HepG2 (cell line): Measurements from ENCODE around the gene ZFP3. TPM values are rescaled to one million over a fixed set of nuclear protein-coding genes. Genes with fewer than 3 reads are reported as not detected.

ENCODE experiments used
- AGO2 ChIP-seq: fragments of 200-400 bp; formaldehyde crosslinking; optimal IDR thresholded peaks from 2 replicates; pipeline ENCODE3; 2017; ENCODE audit warnings: mild to moderate bottlenecking, low read depth, low read length, moderate library complexity
- CEBPG ChIP-seq: IDR thresholded peaks from 2 replicates; pipeline ENCODE4 v1.6.1; 2016
- EP300 ChIP-seq, 3 experiments: sonication (generic) in 1 of 3; formaldehyde crosslinking in 1 of 3; IDR thresholded peaks; 2 replicates each; pipeline versions ENCODE4 v1.5.1 to v1.6.1; 2011 to 2020; ENCODE audit warnings: low read depth in 2 of 3, low read length in 2 of 3, borderline replicate concordance in 1 of 3, improper control_type of control experiment in 1 of 3, mild to moderate bottlenecking in 1 of 3, missing genetic modification reagents in 1 of 3, moderate library complexity in 1 of 3
- FOXA1 ChIP-seq, 2 experiments: fragments of 450-650 bp in 1 of 2; sonication (generic) in 1 of 2; formaldehyde crosslinking in 1 of 2; IDR thresholded peaks; 2 replicates each; pipeline versions ENCODE4 v1.4.0 to v1.6.1; 2016 to 2020; ENCODE audit warnings: missing genetic modification reagents in 1 of 2
- GMEB2 ChIP-seq: IDR thresholded peaks from 2 replicates; pipeline ENCODE4 v1.6.1; 2016; ENCODE audit warnings: missing biosample characterization, missing genetic modification reagents, low read depth
- KLF15 ChIP-seq: sonication (generic); formaldehyde crosslinking; IDR thresholded peaks from 2 replicates; pipeline ENCODE4 v1.8.1; 2023; ENCODE audit warnings: borderline replicate concordance, mild to moderate bottlenecking, inconsistent platforms, missing genetic modification reagents, mixed read lengths
- NRL ChIP-seq: sonication (generic); formaldehyde crosslinking; IDR thresholded peaks from 2 replicates; pipeline ENCODE4 v1.5.0; 2020; ENCODE audit warnings: missing genetic modification reagents, mild to moderate bottlenecking, moderate library complexity, borderline replicate concordance
- PBX3 ChIP-seq: sonication (generic); formaldehyde crosslinking; IDR thresholded peaks from 2 replicates; pipeline ENCODE4 v1.8.1; 2023; ENCODE audit warnings: missing genetic modification reagents, inconsistent platforms, borderline replicate concordance
- RBFOX2 ChIP-seq: fragments of 200-400 bp; formaldehyde crosslinking; IDR thresholded peaks from 2 replicates; pipeline ENCODE4 v1.6.1; 2017; ENCODE audit warnings: low read depth, mild to moderate bottlenecking, low read length
- REL ChIP-seq: sonication (generic); formaldehyde crosslinking; conservative IDR thresholded peaks from 2 replicates; pipeline ENCODE4 v1.8.0; 2022; ENCODE audit warnings: mild to moderate bottlenecking, missing genetic modification reagents, moderate library complexity
- REPIN1 ChIP-seq: sonication (generic); formaldehyde crosslinking; IDR thresholded peaks from 2 replicates; pipeline ENCODE4 v1.8.0; 2022; ENCODE audit warnings: missing genetic modification reagents, low read depth, mild to moderate bottlenecking, borderline replicate concordance
- SOX5 ChIP-seq: IDR thresholded peaks from 2 replicates; pipeline ENCODE4 v1.6.1; 2016; ENCODE audit warnings: borderline replicate concordance
- SRSF4 ChIP-seq: fragments of 200-400 bp; formaldehyde crosslinking; IDR thresholded peaks from one replicate; pipeline ENCODE4 v1.6.1; 2018; ENCODE audit warnings: mild to moderate bottlenecking, low read depth, low read length, moderate library complexity; ENCODE audit not compliant: poor library complexity, severe bottlenecking
- SSRP1 ChIP-seq: IDR thresholded peaks from 2 replicates; pipeline ENCODE4 v1.6.1; 2016; ENCODE audit warnings: control low read depth
- TEAD3 ChIP-seq: optimal IDR thresholded peaks from 2 replicates; pipeline ENCODE3; 2016; ENCODE audit warnings: borderline replicate concordance
- THAP9 ChIP-seq: sonication (generic); formaldehyde crosslinking; IDR thresholded peaks from 2 replicates; pipeline ENCODE4; 2020; ENCODE audit warnings: missing genetic modification reagents, mild to moderate bottlenecking, borderline replicate concordance
- TRIM22 ChIP-seq: fragments of 450-650 bp; IDR thresholded peaks from 2 replicates; pipeline ENCODE4 v1.6.1; 2017
- ZFAT ChIP-seq: sonication (generic); formaldehyde crosslinking; conservative IDR thresholded peaks from 2 replicates; pipeline ENCODE4 v1.8.1; 2023; ENCODE audit warnings: missing genetic modification reagents, inconsistent platforms
- ZNF350 ChIP-seq: sonication (generic); formaldehyde crosslinking; IDR thresholded peaks from 2 replicates; pipeline ENCODE4 v1.4.0; 2020; ENCODE audit warnings: mild to moderate bottlenecking, low read depth, missing genetic modification reagents, borderline replicate concordance
- ZNF430 ChIP-seq: sonication (generic); formaldehyde crosslinking; IDR thresholded peaks from 2 replicates; pipeline ENCODE4 v1.9.0; 2021; ENCODE audit warnings: mild to moderate bottlenecking, missing genetic modification reagents
- ZNF776 ChIP-seq: sonication (generic); formaldehyde crosslinking; IDR thresholded peaks from 2 replicates; pipeline ENCODE4 v1.4.0; 2020; ENCODE audit warnings: mild to moderate bottlenecking, missing genetic modification reagents
- polyA plus RNA-seq, 8 experiments: library from polyadenylated mRNA; depleted of rRNA in 3 of 8; stranded (reverse) in 7 of 8; unstranded in 1 of 8; fragments of >200 nt; fragmentation: Illumina TruSeq in 4 of 8; extraction: Trizol in 4 of 8; gene quantifications; 2 replicates each; pipeline versions ENCODE4 v1.2.1 to v1.2.3, GENCODE V29; 2011 to 2016; ENCODE audit warnings: low read depth in 4 of 8, missing spikeins in 1 of 8, mixed read lengths in 1 of 8; ENCODE audit not compliant: insufficient read depth in 1 of 8
- total RNA-seq, 5 experiments: library from RNA; depleted of rRNA; stranded (reverse); fragments of >200 nt; fragmentation: Illumina TruSeq; extraction: Trizol; gene quantifications; 2 replicates each; pipeline ENCODE4 v1.2.3, GENCODE V29; 2016; ENCODE audit warnings: low read depth in 1 of 5

Gene ZFP3
- total and polyA plus RNA-seq, 2 of the 13 experiments (the other 11 are each of a cell fraction or from before 2014, with no cell fraction given) = not detected

- TF ChIP-seq GMEB2 (CRISPR knock-in tag) = no peak
- no peak for TF ChIP-seq SSRP1 (CRISPR knock-in tag)
- TF ChIP-seq ZNF776 (CRISPR knock-in tag) = no peak
- TF ChIP-seq EP300 (IDR thresholded peaks at IDR 0.05; ENCODE audit: low read depth in 2 of 2, low read length in 2 of 2) = peak; percentile 19 to 32; a peak in 1 of 4 replicates
- TF ChIP-seq EP300 (CRISPR knock-in tag; IDR thresholded peaks at IDR 0.05; ENCODE audit: borderline replicate concordance) = no peak
- TF ChIP-seq ZNF350 = no peak
- TF ChIP-seq NRL (CRISPR knock-in tag) = no peak
- TF ChIP-seq SRSF4 = no peak
- TF ChIP-seq THAP9 (CRISPR knock-in tag) = no peak
- no peak for TF ChIP-seq CEBPG (CRISPR knock-in tag)
- TF ChIP-seq REPIN1 (CRISPR knock-in tag) = no peak
- TF ChIP-seq FOXA1 (IDR thresholded peaks at IDR 0.05) = no peak
- no peak for TF ChIP-seq FOXA1 (CRISPR knock-in tag; IDR thresholded peaks at IDR 0.05)
- no peak for TF ChIP-seq ZFAT (CRISPR knock-in tag)
- TF ChIP-seq REL (CRISPR knock-in tag) = no peak
- TF ChIP-seq AGO2 = no peak
- TF ChIP-seq ZNF430 (CRISPR knock-in tag) = no peak
- TF ChIP-seq TRIM22 = no peak
- peak; percentile 47; the same call in 1 of the 2 replicates for TF ChIP-seq SOX5
- no peak for TF ChIP-seq RBFOX2
- no peak for TF ChIP-seq PBX3 (CRISPR knock-in tag)
- no peak for TF ChIP-seq KLF15 (CRISPR knock-in tag)
- TF ChIP-seq TEAD3 (CRISPR knock-in tag) = peak; percentile 42
Measured at GRCh38 chr17:5069724-5070123, 8.5 kb upstream of the ZFP3 start (continued).
